Ecto neural progenitor cell (in vitro differentiated cells): Measurements from ENCODE around the gene PITPNM3.

Source experiments
- DNase-seq: peaks from one replicate; pipeline ENCODE4 v3.0.0-alpha.2; 2018; ENCODE audit warnings: low spot score

Gene PITPNM3

GRCh38 chr17:6408276-6408675, 148.1 kb downstream of the PITPNM3 start:
- DNase-seq: no peak

GRCh38 chr17:6402258-6402657, 154.1 kb downstream of the PITPNM3 start:
- DNase-seq: no peak
